ENCODE results near the gene SYCE1. TPM values are rescaled to one million over a fixed set of nuclear protein-coding genes. Genes with fewer than 3 reads are reported as not detected.

The SYCE1 gene
- total RNA-seq, 4 donors from 2014 or later, result 0.60 to 10.2 TPM; not detected in 2

DNA sequence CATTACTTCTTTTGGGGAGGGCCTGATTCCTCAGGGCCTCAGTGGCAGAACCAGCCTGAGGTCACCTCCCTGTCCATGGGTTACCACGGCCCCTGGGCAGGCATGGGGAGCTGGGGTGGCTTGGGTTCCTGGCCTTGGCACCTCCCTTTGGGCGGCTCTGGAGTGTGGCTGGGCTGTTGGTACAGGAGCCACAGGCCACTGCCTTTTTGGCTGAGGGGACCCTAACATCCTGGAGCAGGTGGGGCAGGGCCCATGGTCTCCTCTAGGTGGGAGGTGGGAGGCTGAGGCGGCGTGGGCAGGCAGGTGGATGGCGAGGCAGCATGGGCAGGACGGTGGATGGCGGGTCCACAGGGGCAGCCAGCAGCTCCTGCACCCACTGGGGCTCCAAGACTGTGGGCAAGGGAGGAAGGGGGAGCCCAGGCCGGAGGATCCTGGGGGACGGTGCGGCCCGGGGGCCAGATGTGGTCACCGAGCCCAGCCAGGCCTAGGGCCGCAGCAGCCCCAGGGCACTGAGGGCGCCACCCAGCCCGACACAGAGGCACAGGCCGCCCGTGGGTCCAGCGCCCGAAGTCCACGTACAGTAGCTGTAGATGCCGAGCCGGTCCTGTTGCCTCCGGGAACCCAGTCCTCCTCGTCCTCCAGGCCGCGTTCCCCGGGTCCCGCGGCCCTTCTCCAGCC, 2.4 kb upstream of the SYCE1 start:
- DNase-seq (ENCODE audit: low spot score), result no peak
- no peak for ATAC-seq (ENCODE audit: low FRiP score)
- TF ChIP-seq, protein P1, sequence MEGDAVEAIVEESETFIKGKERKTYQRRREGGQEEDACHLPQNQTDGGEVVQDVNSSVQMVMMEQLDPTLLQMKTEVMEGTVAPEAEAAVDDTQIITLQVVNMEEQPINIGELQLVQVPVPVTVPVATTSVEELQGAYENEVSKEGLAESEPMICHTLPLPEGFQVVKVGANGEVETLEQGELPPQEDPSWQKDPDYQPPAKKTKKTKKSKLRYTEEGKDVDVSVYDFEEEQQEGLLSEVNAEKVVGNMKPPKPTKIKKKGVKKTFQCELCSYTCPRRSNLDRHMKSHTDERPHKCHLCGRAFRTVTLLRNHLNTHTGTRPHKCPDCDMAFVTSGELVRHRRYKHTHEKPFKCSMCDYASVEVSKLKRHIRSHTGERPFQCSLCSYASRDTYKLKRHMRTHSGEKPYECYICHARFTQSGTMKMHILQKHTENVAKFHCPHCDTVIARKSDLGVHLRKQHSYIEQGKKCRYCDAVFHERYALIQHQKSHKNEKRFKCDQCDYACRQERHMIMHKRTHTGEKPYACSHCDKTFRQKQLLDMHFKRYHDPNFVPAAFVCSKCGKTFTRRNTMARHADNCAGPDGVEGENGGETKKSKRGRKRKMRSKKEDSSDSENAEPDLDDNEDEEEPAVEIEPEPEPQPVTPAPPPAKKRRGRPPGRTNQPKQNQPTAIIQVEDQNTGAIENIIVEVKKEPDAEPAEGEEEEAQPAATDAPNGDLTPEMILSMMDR (IDR thresholded peaks at IDR 0.05), result no peak

DNA sequence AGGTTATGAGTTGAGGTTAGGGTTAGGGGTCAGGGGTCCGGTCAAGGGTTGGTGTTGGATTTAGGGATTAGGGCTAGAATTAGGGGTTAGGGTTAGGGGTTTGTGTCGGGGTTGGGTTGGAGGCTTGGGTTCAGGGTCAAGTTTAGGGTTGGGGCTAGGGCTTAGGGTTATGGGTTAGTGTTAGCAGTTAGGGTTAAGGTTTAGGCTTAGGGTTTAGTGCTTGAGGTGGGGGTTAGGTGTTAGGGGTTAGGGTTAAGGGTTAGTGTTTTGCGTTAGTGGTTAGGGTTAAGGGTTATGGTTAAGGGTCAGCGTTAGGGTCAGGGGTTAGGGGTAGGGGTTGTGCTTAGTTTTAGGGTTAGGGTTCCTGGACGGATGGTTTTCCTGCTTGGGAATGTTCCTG, 1.7 kb upstream of the SYCE1 start:
- ATAC-seq (ENCODE audit: low FRiP score) (no peak), DNase-seq (ENCODE audit: low spot score) (no peak)
- TF ChIP-seq, protein P1 (IDR thresholded peaks at IDR 0.05), result no peak

DNA sequence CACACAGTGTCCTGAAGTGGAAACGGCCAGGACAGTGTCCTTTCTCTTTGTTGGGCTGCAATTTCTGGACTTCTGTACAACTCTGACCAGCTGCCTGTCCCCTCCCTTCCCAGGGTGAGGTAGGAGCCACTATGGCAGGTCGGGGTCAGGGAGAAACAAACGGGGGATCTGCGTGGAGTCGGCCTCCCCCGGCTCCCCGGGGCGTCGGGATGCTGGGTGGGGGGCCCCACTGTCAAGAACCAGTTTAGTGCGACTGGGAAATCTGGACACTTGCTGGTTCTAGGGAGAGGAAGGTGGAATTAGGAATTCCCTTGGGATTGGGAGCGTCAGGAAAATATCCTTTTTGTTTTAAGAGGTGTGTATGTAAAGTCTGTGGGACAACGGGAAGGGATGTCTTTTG, 567 bp downstream of the SYCE1 start:
- ATAC-seq (ENCODE audit: low FRiP score), result no peak
- no peak for DNase-seq (ENCODE audit: low spot score)
- TF ChIP-seq, protein P1 (IDR thresholded peaks at IDR 0.05), result no peak

DNA sequence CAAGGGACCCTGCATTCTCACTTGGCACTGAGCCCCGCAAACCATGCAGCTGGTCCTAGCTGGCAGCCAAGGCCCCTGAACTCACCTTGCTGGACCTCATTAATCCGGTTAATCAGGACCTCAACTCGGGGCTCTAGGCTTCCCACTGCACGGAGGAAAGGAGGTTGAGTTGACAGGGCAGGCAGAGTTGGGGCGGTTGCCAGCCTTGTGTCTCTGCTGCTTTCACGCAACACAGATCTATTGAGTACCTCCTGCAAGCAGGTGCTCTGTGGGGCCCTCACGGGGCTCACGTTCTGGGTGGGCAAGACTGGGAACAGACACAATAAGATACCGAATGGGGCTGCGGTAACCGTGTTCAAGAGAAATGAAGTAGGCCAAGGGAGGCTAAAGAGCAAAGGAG, 6.2 kb downstream of the SYCE1 start:
- no peak for DNase-seq (ENCODE audit: low spot score)
- TF ChIP-seq, protein P1 (IDR thresholded peaks at IDR 0.05), result no peak
- no peak for ATAC-seq (ENCODE audit: low FRiP score)

DNA sequence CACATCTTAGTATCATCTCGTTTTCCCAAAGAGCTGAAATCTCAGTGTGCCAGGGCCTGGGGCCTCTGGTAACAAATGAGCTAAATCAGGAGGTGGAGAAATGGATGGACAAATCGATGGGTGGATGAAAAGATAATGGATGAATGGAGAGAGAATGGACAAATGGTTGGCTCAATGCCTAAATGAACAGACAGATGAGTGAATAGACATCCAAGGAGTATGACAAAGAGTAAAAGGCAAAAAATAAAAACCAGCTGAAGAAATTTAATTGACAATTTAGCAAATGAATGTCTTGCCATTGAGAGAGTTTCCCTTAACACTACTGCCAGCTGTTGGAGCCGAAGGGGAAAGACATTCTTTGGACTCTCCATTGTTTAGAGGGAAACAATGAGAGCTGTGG, 8.0 kb downstream of the SYCE1 start:
- no peak for ATAC-seq (ENCODE audit: low FRiP score)
- TF ChIP-seq, protein P1 (IDR thresholded peaks at IDR 0.05), result no peak
- no peak for DNase-seq (ENCODE audit: low spot score)

DNA sequence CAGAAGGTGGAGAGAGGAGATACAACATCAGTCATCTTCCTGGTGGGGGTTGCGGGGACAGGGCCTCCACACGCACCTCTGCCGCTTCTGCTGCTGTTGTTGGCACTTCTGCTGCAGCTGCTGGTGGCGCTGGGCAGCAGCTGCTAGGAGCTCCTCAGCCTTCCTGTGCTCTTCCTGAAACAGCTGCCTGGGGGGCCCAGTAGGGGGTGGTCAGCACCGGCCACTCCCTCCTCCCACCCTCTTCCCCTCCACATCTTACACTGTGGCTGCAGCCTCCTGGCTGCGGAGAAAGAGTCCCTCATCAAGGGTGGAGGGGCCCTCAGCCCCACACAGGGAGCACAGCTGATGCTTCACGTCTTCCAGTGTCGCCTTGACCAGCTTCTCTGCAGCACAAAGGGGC, 9.9 kb downstream of the SYCE1 start:
- ATAC-seq (ENCODE audit: low FRiP score), result no peak
- TF ChIP-seq, protein P1 (IDR thresholded peaks at IDR 0.05), result no peak
- DNase-seq (ENCODE audit: low spot score), result no peak

DNA sequence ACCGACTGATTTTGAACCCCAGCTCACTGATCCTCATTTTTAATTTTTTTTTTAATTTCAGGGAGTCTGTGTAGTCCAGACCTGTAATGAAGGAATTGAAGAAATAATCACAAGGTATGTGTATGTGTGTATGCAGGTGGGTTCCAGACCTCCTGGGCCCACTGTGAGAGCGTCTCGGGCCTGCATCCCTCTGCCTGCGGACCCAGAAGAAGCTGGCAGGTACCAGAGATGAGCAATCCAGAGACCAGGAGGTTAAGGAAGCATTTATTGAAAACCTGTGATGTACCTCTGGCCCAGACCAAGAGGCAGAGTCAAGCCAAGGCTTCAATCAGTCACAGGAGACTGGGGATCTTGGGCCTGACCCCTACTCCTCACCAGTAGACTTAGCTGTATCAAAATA, 10.8 kb downstream of the SYCE1 start:
- no peak for DNase-seq (ENCODE audit: low spot score)
- ATAC-seq (ENCODE audit: low FRiP score), result no peak
- TF ChIP-seq, protein P1 (IDR thresholded peaks at IDR 0.05), result no peak

Data from omental fat pad (tissue), 4 donors.